ENCODE data around the gene NPAS3.

DNA sequence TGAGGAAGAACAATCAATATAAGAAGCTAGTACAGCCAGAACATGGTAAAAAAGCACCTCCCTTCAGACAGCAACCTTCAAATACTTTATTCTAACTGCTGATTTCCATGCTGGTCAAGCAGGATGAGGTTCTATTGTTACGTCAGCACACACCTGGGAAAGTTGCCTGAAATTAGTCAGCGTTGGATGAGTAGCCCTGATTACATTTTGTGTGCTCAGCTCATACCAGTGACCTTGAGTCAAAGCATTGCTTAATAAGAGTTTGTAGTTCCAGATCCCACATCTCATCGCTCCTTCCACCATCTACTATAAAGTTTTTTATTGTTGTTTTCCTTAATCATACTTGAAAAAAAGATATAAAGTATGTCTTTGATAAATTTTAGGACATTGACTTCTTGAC lies 650.7 kb downstream of the NPAS3 start:
- TF ChIP-seq TAF1 (IDR thresholded peaks at IDR 0.05; ENCODE audit: borderline replicate concordance, insufficient read depth, low read length): no peak
- TF ChIP-seq SIN3A (IDR thresholded peaks at IDR 0.05; ENCODE audit: borderline replicate concordance, insufficient read depth, low read length): no peak
- TF ChIP-seq POLR2AphosphoS5 (IDR thresholded peaks at IDR 0.05; ENCODE audit: low read depth, low read length): no peak
- TF ChIP-seq, protein P1, sequence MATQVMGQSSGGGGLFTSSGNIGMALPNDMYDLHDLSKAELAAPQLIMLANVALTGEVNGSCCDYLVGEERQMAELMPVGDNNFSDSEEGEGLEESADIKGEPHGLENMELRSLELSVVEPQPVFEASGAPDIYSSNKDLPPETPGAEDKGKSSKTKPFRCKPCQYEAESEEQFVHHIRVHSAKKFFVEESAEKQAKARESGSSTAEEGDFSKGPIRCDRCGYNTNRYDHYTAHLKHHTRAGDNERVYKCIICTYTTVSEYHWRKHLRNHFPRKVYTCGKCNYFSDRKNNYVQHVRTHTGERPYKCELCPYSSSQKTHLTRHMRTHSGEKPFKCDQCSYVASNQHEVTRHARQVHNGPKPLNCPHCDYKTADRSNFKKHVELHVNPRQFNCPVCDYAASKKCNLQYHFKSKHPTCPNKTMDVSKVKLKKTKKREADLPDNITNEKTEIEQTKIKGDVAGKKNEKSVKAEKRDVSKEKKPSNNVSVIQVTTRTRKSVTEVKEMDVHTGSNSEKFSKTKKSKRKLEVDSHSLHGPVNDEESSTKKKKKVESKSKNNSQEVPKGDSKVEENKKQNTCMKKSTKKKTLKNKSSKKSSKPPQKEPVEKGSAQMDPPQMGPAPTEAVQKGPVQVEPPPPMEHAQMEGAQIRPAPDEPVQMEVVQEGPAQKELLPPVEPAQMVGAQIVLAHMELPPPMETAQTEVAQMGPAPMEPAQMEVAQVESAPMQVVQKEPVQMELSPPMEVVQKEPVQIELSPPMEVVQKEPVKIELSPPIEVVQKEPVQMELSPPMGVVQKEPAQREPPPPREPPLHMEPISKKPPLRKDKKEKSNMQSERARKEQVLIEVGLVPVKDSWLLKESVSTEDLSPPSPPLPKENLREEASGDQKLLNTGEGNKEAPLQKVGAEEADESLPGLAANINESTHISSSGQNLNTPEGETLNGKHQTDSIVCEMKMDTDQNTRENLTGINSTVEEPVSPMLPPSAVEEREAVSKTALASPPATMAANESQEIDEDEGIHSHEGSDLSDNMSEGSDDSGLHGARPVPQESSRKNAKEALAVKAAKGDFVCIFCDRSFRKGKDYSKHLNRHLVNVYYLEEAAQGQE (IDR thresholded peaks at IDR 0.05; ENCODE audit: insufficient read depth in 1 of 2, low read depth in 2 of 2, low read length in 2 of 2): no peak
- TF ChIP-seq FOXP2 (optimal IDR thresholded peaks at IDR 0.05; ENCODE audit: borderline replicate concordance, extremely low read depth, extremely low read length, insufficient read depth): no peak

Data from PFSK-1 (cell line).